GM12878 (cell line): ENCODE results near the gene SETD5. TPM values are rescaled to one million over a fixed set of nuclear protein-coding genes. Genes with fewer than 3 reads are reported as not detected.

Experiments
- ATAC-seq: fragments of 200-7000 bp; cut with Tn5 transposase; 3 replicates; pipeline ENCODE4 v1.9.1; 2020; ENCODE audit warnings: mild to moderate bottlenecking, moderate library complexity
- BruUV-seq: library from RNA; stranded (reverse); fragments of 400-500 nt; replicated peaks from 2 replicates; lab custom pipeline; 2021; lab: Mats Ljungman, UMichigan
- CTCF ChIA-PET: fragments of 300-600 bp; sonication (Branson Sonifier 250); formaldehyde crosslinking; extraction: SDS; loops from one replicate; lab custom pipeline; 2021; ENCODE audit warnings: inconsistent platforms; lab: Yijun Ruan, JAX
- POLR2A ChIA-PET: fragments of 350-600 bp; formaldehyde crosslinking; extraction: SDS; loops from one replicate; lab custom pipeline; 2021; ENCODE audit warnings: inconsistent platforms; lab: Charles Lee
- RAD21 ChIA-PET: fragments of 300-600 bp; sonication (Branson Sonifier 250); formaldehyde crosslinking; loops from one replicate; lab custom pipeline; 2023; ENCODE audit warnings: antibody characterized with exemption; ENCODE audit not compliant: unreplicated experiment; lab: Charles Lee
- SMC1A ChIA-PET: fragments of 300-600 bp; sonication (Branson Sonifier 250); formaldehyde crosslinking; loops from one replicate; lab custom pipeline; 2023; ENCODE audit not compliant: unreplicated experiment, uncharacterized antibody; lab: Charles Lee
- DNase-seq: peaks from one replicate; pipeline ENCODE4 v3.0.0-alpha.2; 2011; ENCODE audit warnings: low read depth, low spot score
- FAIRE-seq: peaks from 3 replicates; lab custom pipeline; 2011; peaks lifted over from hg19 to GRCh38; lab: Jason Lieb, UNC
- H2AFZ ChIP-seq: 2 replicates; pipeline ENCODE4 v1.6.0; 2011; ENCODE audit warnings: low read depth, low read length, control low read depth; ENCODE audit not compliant: control insufficient read depth
- H3K27ac ChIP-seq: 2 replicates; pipeline ENCODE4 v1.5.1; 2011; ENCODE audit warnings: control low read depth; ENCODE audit not compliant: control insufficient read depth, insufficient read depth
- H3K27me3 ChIP-seq, 2 experiments: replicated peaks in 1 of 2; 2 replicates each; pipeline versions ENCODE4 v1.6.0 to v1.6.1; 2011; ENCODE audit warnings: low read length in 1 of 2; ENCODE audit not compliant: control insufficient read depth in 2 of 2, insufficient read depth in 2 of 2
- H3K36me3 ChIP-seq, 2 experiments: 2 replicates each; pipeline ENCODE4 v1.5.1; 2011; ENCODE audit warnings: low read length in 1 of 2; ENCODE audit not compliant: control insufficient read depth in 2 of 2, insufficient read depth in 2 of 2
- H3K4me1 ChIP-seq: 2 replicates; pipeline ENCODE4 v1.6.1; 2011; ENCODE audit warnings: mild to moderate bottlenecking, low read length, moderate library complexity, mixed read lengths; ENCODE audit not compliant: control insufficient read depth, insufficient read depth
- H3K4me2 ChIP-seq: 2 replicates; pipeline ENCODE4 v1.6.0; 2011; ENCODE audit warnings: control low read depth; ENCODE audit not compliant: control insufficient read depth, insufficient read depth
- H3K4me3 ChIP-seq: fragments of 200-600 bp; sonication (generic); 2 replicates; pipeline ENCODE4 v1.5.1; 2016
- H3K79me2 ChIP-seq: 2 replicates; pipeline ENCODE4 v1.6.0; 2011; ENCODE audit warnings: low read length; ENCODE audit not compliant: control insufficient read depth, insufficient read depth
- H3K9ac ChIP-seq: 2 replicates; pipeline ENCODE4 v1.8.0; 2011; ENCODE audit warnings: low read length, control low read depth, mixed read lengths; ENCODE audit not compliant: control insufficient read depth, insufficient read depth
- H3K9me3 ChIP-seq: replicated peaks from 3 replicates; pipeline ENCODE4 v1.5.1; 2011; ENCODE audit warnings: mild to moderate bottlenecking, low read length; ENCODE audit not compliant: control insufficient read depth, insufficient read depth
- H4K20me1 ChIP-seq: 2 replicates; pipeline ENCODE4 v1.6.0; 2011; ENCODE audit not compliant: control insufficient read depth, insufficient read depth
- BCL3 ChIP-seq: IDR thresholded peaks from 2 replicates; pipeline ENCODE4 v1.6.1; 2011; ENCODE audit warnings: borderline replicate concordance, low read depth, mild to moderate bottlenecking, moderate library complexity, low read length; ENCODE audit not compliant: insufficient read depth, poor library complexity, severe bottlenecking
- IRF3 ChIP-seq: fragments of 450-650 bp; IDR thresholded peaks from 2 replicates; pipeline ENCODE4 v1.6.1; 2014; ENCODE audit warnings: mild to moderate bottlenecking
- MAX ChIP-seq: IDR thresholded peaks from 2 replicates; pipeline ENCODE4 v1.6.1; 2012; ENCODE audit warnings: low read depth, low read length, improper control_type of control experiment
- MEF2B ChIP-seq: fragments of 450-650 bp; IDR thresholded peaks from 2 replicates; pipeline ENCODE4 v1.6.1; 2018; ENCODE audit warnings: mild to moderate bottlenecking, moderate library complexity; ENCODE audit not compliant: partially characterized antibody, poor library complexity, severe bottlenecking
- MTA2 ChIP-seq: fragments of 450-650 bp; IDR thresholded peaks from 2 replicates; pipeline ENCODE4 v1.6.1; 2016; ENCODE audit warnings: low read depth, mild to moderate bottlenecking, moderate library complexity
- MTA3 ChIP-seq: IDR thresholded peaks from 2 replicates; pipeline ENCODE4 v1.6.1; 2012; ENCODE audit warnings: low read length, inconsistent platforms, borderline replicate concordance
- NR2C1 ChIP-seq: fragments of 450-650 bp; IDR thresholded peaks from 2 replicates; pipeline ENCODE4 v1.6.1; 2017; ENCODE audit warnings: antibody characterized with exemption, mild to moderate bottlenecking, moderate library complexity
- NR2C2 ChIP-seq: IDR thresholded peaks from 2 replicates; pipeline ENCODE4 v1.6.1; 2011; ENCODE audit warnings: borderline replicate concordance, low read depth; ENCODE audit not compliant: control insufficient read depth, insufficient read length
- REST ChIP-seq: IDR thresholded peaks from 2 replicates; pipeline ENCODE4 v1.6.1; 2012; ENCODE audit warnings: mild to moderate bottlenecking, low read depth, low read length
- SMAD1 ChIP-seq: fragments of 450-650 bp; IDR thresholded peaks from 2 replicates; pipeline ENCODE4 v1.6.1; 2018; ENCODE audit warnings: mild to moderate bottlenecking, low read depth; ENCODE audit not compliant: partially characterized antibody
- SPI1 ChIP-seq: IDR thresholded peaks from 2 replicates; pipeline ENCODE4 v1.6.1; 2011; ENCODE audit warnings: low read depth, mild to moderate bottlenecking, low read length, moderate library complexity, borderline replicate concordance; ENCODE audit not compliant: insufficient read depth
- SUPT20H ChIP-seq: IDR thresholded peaks from 2 replicates; pipeline ENCODE4 v1.6.1; 2011; ENCODE audit warnings: low read depth, mild to moderate bottlenecking, low read length, moderate library complexity, borderline replicate concordance; ENCODE audit not compliant: control insufficient read depth
- TCF7 ChIP-seq: IDR thresholded peaks from 2 replicates; pipeline ENCODE4 v1.6.1; 2014; ENCODE audit warnings: antibody characterized with exemption, borderline replicate concordance
- YY1 ChIP-seq: IDR thresholded peaks from 2 replicates; pipeline ENCODE4 v1.6.1; 2011; ENCODE audit warnings: low read depth, mild to moderate bottlenecking, low read length
- ZSCAN29 ChIP-seq: fragments of 450-650 bp; IDR thresholded peaks from 2 replicates; pipeline ENCODE4 v1.6.1; 2017; ENCODE audit warnings: mild to moderate bottlenecking, moderate library complexity
- WGBS: methylation state at CpG from one replicate; pipeline ENCODE4 v1.1.6; 2016; ENCODE audit warnings: low lambda C conversion rate; ENCODE audit not compliant: insufficient replicate concordance, insufficient coverage; ENCODE audit errors: missing lambda C conversion rate; 5-methylcytosine and 5-hydroxymethylcytosine counted together
- in situ Hi-C: fragments of 300-500 bp; cut with MboI; formaldehyde crosslinking; loops from 9 replicates; pipeline ENCODE4 v1.14.3; 2018; ENCODE audit warnings: mixed read lengths
- intact Hi-C: fragments of 100-400 bp; cut with micrococcal nuclease; formaldehyde crosslinking; loops from one replicate; pipeline ENCODE4 v1.14.2; 2022; ENCODE audit not compliant: unreplicated experiment
- polyA plus RNA-seq, 11 experiments: library from polyadenylated mRNA; depleted of rRNA in 4 of 11; unstranded in 6 of 11; stranded (reverse) in 5 of 11; fragments of >200 nt; fragmentation: Nextera tagmentation in 4 of 11; fragmentation: Illumina TruSeq in 1 of 11; extraction: Ambion mirVana in 4 of 11; extraction: Trizol in 1 of 11; gene quantifications; 1 replicate in 1 of 11; 2 replicates in 10 of 11; pipeline versions ENCODE4 v1.2.1 to v1.2.3, GENCODE V29; 2011 to 2016; ENCODE audit warnings: inconsistent platforms in 2 of 11, missing spikeins in 2 of 11, low read depth in 1 of 11
- total RNA-seq, 4 experiments: library from RNA; depleted of rRNA in 3 of 4; stranded (reverse); fragments of >200 nt in 3 of 4; fragmentation: Illumina TruSeq in 1 of 4; extraction: Trizol in 1 of 4; gene quantifications; 2 replicates each; pipeline versions ENCODE4 v1.2.1 to v1.2.3, GENCODE V29; 2013 to 2021

The SETD5 gene
- total and polyA plus RNA-seq, 10 of the 15 experiments (the other 5 are each of a cell fraction or from before 2014, with no cell fraction given): 8.2 to 94.0 (median 55.4) TPM

GRCh38 chr3:9362731-9363530 is 34.5 kb upstream of the SETD5 start, which contains the start of gene THUMPD3:
TSS of gene THUMPD3 (plus strand) at chr3:9363054. CDS start at chr3:9365069, 2,015 bp downstream.
- POLR2A ChIA-PET: interaction anchor here (0.5 to 2.3 kb wide), 17 partner anchors 12 to 929 kb away, joined by 3 to 47 read pairs (median 4); partner anchors contain the start of genes ARPC4 and BRPF1
- Histone ChIP-seq H2AFZ (peak within 1 kb of the TSS; percentile 94), H3K27ac (peak within 1 kb of the TSS; percentile 95), H3K9me3 (no peaks in the 10 kb centered on the region), H3K4me3 (peak within 1 kb of the TSS; percentile 84), H3K9ac (peak within 1 kb of the TSS; percentile 83), H3K36me3 (0 out of 4 replicates have a peak, but pooled peaks cover 0 to 6% of the 10 kb centered on the region in 2 experiments), H4K20me1 (no peaks in the 10 kb centered on the region), H3K79me2 (peaks cover 17% of the 10 kb centered on the region), H3K4me1 (no peaks in the 10 kb centered on the region; the same call in none of the 2 replicates), H3K4me2 (peak within 1 kb of the TSS; percentile 72), H3K27me3 (no peaks in the 10 kb centered on the region)
- DNase-seq (peak; percentile 66), ATAC-seq (peak; percentile 98), FAIRE-seq (peak; percentile 96)
- in situ Hi-C loops: no loop called here
- SMC1A ChIA-PET: interaction anchor here (0.7 to 4.1 kb wide), 18 partner anchors 10 to 394 kb away, joined by 3 to 39 read pairs (median 4); no protein-coding TSS in a partner anchor
- CTCF ChIA-PET: interaction anchor here (0.5 to 2.9 kb wide), 18 partner anchors 10 to 571 kb away, joined by 3 to 38 read pairs (median 3); partner anchors contain the start of gene CRELD1
- RAD21 ChIA-PET: interaction anchor here (0.5 to 2.3 kb wide), 12 partner anchors 10 to 958 kb away, joined by 3 to 19 read pairs (median 4); partner anchors contain the start of genes BRPF1, SEC13 and SETD5
- WGBS: 2% methylated on average over 43 of the region's 46 CpGs
- BruUV-seq: TSS peak; percentile 77
- intact Hi-C loops: loop anchor here (1.0 kb wide), 1 partner anchor 33 kb away; no protein-coding TSS in a partner anchor
- TF ChIP-seq SPI1: peak; percentile 48; the same call in 1 of the 2 replicates
- TF ChIP-seq SMAD1: no peak
- TF ChIP-seq NR2C2: no peak
- peak; percentile 87; the same call in 1 of the 2 replicates for TF ChIP-seq MAX
- peak; percentile 49 for TF ChIP-seq MEF2B
- TF ChIP-seq IRF3: no peak
- TF ChIP-seq TCF7: no peak
- TF ChIP-seq REST: no peak
- TF ChIP-seq MTA3: 0 out of 2 replicates have a peak, but pooled peaks have one; percentile 11
- no peak for TF ChIP-seq ZSCAN29
- TF ChIP-seq NR2C1: peak; percentile 92
- TF ChIP-seq BCL3: no peak
- no peak for TF ChIP-seq SUPT20H
- no peak; the same call in 1 of the 2 replicates for TF ChIP-seq MTA2
- peak; percentile 89 for TF ChIP-seq YY1
